A204.1 (cell line): ENCODE results near the gene GALNT17.
"Not testable (repeated sequence)": the region's sequence is repeated elsewhere in the genome, so short reads cannot be mapped to it uniquely, and the experiment has no call there.

Experiments
- FAIRE-seq: peaks from 2 replicates; lab custom pipeline; 2012; peaks lifted over from hg19 to GRCh38; lab: Jason Lieb, UNC

GALNT17 gene

DNA sequence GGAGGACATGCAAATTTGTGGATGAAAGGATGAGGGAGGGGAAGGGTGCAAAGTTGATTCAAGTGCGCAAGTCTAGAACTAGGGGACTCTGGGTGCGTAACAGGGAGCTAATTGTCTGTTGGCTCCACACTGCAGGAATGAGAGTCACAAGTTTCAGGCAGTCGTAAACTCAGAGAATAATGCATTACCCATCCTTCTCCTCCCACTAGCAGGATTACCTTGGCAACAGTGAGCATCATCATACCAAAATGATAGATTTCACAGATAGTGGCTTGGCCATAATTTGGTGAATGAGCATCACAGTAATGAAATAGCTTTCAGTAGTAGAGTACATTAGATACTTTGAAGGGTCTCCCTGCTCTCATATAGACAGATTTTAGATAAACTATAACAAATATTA is 565.5 kb downstream of the GALNT17 start:
- no peak for FAIRE-seq

DNA sequence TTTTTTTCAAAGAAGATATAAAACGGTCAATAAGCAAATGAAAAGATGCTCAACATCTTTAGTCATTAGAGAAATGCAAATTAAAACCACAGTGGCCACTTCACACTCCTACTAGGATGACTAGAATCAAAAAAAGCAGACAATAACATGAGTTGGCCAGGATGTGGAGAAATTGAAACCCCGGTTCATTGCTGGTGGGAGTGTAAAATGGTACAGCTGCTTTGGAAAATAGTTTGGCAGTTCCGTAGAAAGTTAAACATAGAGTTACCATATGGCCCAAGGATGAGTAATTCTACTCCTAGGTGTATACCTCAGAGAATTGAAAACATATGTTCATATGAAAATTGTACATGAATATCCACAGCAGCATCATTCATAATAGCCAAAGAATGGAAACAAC is 573.3 kb downstream of the GALNT17 start:
- no peak for FAIRE-seq

DNA sequence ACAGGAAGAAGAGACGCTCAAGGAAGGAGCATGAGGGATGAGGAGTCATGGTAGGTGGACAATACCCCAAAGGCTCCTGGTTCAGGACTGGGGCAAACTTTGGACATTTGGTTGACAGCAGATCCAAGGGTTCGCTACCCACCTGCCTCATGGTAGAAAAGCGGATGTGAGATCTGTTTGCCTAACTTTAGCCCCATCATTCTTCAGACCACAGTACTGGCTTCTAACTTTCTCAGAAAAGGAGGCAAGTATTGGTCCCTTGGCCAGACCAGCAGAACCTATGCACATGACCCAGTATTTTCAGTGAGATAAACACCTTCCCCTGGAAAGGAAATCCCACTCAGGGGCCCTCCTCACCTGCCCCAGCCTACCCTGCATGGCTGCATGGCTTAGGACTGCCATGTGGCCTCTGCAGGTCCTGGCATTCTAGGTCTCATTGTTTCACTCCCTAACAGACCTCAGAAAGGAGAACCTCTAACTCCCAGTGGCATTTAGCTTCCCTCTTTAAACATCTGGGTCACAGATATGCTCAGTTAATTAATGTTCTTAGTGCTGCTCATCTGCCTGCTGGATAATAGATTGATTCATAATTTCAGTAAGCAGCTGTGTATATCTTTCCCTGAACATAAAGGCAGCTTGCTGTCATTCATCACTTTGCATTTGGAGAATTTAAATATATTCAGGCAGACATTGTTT is 574.1 kb downstream of the GALNT17 start:
- no peak for FAIRE-seq

DNA sequence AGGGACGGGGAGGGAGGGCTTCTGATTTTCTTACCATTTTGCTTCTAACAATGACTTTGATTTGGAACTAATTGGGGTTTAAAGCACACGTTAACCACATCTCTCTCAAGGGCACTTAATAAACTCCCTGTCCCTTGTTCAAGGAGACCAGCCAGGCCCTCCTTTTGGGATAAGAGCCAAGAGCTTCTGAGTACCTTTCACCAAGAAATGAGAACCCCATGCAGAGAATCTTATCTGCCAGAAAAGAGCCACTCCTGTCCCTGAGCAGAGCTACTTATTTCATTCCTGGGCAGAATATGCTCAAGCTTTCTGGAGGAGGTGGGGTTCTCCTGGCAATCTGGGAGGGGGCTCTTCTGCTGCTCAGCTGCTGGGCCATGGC is 574.6 kb downstream of the GALNT17 start:
- FAIRE-seq = no peak

DNA sequence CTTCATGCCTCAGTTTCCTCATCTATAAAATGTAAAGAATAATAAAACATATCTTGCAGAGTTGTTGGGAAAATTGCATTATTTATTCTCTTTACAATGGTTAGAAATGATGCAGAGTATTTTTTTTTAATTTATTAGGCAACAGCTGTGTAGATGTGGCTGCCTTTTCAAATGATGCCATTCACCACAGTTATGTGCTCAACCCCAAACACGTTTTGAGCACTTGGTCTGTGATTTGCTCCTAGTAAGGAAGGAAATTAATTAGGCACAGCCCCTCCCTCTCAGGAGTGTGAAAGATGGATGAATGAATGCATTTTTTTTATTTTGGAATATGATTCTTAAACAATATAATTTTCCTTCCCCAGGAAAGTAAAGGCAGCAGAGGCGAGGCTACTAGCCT is 575.1 kb downstream of the GALNT17 start:
- no peak for FAIRE-seq

DNA sequence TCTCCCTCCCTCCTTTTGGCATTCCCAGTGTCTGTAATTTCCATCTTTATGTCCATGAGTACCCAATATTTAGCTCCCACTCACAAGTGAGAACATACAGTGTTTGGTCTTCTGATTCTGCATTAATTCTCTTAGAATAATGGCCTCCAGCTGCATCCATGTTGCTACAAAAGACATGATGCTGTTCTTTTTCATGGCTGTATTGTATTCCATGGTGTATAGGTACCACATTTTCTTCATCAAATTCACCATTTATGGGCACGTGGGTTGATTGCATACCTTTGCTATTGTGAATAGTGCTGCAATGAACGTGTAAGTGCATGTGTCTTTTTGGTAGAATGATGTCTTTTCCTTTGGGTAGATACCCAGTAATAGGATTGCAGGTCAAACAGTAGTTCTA is 576.8 kb downstream of the GALNT17 start:
- FAIRE-seq = no peak

DNA sequence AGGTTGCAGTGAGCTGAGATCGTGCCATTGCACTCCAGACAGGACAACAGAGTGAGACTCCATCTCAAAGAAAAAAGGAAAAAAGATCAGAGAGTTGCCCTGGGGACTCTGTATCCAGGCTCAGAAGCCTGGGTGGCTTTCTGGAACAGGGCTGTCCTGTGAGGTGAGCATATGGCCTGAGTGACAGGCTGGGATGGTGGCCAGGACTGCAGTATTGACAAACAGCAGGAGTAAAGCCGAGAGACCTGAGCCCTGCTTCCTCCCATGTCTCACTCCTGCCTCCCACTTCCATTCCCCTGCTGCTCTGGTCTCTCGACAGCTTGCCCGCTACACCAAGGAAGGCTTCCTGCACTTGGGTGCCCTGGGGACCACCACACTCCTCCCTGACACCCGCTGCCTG is 578.5 kb downstream of the GALNT17 start:
- no peak for FAIRE-seq

DNA sequence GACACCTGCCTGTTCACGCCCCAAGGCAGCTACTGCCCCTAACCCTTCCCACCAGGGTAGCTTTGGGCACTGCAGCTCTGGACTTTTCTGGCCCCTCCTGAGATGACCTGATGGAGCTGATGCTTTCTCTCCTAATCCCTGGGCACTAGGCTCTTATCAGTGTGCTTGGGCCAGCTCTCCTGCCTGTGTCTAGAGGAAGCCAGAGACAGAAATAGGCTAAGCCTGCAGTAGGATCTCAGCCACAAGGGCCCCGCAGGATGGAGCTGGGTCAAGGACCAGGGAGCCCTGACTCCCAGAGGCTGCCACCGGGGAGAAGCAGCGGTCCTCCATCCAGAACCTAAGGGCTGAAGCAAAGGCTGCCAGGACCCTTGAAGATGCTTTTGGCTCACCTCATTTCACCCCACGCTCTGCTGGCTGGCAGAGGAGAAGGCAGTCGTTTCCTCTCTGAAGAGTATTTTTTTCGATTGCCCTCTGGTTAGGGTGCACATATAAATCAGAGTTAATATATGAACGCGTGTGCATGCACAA is 580.8 kb downstream of the GALNT17 start:
- FAIRE-seq = no peak

DNA sequence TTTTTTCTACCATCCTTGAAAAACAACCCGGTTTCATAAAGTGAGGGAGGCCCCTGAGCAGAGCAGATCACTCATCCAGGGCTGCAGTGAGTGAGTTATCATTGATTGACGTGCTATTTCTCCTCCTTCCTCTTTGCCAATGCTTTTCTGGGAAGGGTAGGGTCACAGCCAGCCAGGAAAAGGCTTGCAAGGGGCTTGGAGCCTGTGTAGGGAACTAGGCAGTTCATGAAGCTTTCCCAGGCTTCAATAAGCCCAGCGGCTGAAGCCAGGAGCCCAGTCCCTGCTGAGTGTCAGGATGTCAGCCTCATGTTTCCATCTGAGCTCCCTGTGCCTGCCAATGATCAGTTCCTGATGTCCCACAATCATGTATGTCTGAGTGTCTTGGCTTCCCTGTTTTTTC is 584.7 kb downstream of the GALNT17 start:
- FAIRE-seq = no peak

DNA sequence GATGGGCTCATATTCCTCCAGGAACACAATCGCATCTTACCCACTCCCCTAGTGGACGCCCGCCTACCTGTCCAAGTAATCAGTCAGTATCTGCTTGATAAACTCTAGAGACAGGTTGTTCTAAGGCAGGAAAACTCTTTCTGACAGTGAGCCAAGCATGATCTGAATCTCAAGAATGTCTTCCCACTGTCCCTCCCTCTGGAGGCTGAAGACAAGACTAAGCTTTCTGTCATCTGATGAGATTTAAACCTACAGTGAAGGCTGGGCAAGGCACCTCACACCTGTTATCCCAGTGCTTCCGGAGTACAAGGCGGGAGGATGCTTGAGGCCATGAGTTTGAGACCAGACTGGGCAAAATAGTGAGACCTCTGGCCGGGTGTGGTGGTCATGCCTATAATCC is 586.6 kb downstream of the GALNT17 start:
- no peak for FAIRE-seq

DNA sequence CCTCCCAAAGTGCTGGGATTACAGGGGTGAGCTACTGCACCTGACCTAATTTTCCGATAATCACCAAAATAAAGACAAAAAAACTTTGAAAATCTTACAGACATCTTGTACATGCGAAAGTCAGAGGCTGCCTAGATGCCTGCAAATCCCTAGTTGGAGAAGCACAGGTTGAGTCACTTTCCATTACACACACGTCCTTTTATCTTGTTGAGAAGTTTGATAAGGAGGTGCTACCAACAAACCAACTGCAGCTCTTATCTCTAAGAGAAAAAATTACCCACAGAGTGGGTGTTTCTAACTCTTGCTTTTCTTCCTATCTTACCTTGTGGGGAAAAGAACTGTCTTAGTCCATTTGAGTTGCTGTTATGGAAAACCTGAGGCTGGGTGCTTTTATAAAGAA is 589.8 kb downstream of the GALNT17 start:
- FAIRE-seq = no peak

DNA sequence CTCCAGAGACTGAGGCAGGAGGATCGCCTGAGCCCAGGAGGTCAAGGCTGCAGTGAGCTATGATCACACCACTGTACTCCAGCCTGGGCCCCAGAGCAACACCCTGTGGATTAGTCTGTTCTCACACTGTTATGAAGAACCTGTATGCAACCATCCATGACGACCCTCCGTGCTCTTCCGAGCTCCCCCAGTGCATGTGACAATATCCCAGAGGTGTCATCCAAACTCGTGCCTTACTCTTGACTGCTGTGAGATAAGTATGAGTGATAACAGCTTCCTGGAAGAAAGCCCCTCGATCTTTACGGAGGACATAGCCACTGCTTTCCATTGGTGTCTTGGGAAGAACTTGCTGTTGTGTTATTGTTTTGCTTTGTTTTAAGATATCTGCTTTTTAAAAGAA is 591.9 kb downstream of the GALNT17 start:
- no peak for FAIRE-seq

DNA sequence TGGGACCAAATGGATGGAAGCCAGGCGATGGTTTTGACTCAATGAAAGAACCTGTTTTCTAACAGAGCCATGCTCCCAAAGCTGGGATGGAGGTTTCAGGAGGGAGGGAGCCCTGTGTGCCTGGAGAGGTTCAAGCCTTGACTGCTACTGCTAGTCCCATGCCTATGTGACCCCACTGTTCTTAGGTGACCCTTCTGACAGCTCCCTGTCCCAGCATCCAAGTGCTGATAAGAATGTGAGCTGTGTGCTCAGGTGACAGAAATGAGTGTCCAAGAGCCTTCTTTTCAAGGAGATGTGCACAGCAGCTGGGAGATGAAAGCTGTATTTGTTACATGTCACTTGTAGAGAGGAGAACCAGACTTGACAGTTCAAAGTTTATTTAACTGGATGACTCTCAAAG is 595.4 kb downstream of the GALNT17 start:
- FAIRE-seq = no peak

DNA sequence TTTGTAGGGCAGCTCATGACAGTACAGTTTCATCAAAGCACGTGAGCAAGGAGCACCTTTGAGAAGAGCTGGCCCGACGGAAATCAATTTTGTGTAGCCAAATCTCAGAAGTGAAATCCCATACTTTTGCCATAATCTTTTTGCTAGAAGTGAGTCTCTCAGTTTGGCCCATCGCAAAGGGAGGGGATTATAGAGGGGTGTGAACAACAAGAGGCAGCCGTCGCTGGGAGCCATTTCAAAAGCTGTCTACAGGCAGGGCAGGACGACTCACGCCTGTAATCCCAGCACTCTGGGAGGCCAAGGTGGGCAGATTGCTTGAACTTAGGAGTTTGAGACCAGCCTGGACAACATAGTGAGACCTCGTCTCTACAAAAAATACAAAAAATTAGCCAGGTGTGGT is 599.8 kb downstream of the GALNT17 start:
- FAIRE-seq = no peak

DNA sequence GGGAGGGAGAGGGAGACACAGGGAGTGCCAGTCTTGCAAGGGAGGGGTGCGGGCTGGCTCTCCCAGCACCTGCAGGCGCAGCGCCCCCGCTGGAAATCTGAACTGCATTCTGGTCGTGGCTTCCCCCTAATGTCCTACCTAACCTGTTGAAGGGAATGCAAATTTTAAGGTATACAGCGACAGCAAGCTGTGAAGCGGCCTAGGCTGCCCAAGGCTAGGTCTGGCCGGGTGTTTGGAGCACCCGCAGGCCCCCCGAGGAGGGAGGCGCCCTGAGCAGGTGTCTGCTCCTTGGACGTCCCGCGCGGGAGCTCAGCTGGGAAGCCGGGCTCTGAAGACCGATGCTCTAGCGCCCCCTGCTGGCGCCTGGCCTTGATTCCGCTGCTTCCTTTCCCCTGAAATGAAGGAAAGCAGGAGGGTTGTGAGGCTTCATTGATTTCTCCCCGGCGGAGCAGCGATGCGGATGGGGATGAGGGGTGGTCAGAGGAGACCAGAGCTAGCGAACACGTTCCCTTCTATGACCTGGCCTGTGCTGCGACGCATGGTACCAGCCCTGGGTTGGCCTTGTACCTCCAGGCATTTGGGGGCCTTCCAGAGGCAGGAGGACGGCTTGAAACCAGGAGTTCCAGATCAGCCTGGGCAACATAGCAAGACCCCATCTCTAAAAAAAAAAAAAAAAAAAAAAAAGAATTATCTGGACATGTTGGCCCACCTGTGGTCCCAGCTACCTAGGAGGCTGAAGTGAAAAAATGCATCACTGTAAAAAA is 601.3 kb downstream of the GALNT17 start:
- no peak for FAIRE-seq

DNA sequence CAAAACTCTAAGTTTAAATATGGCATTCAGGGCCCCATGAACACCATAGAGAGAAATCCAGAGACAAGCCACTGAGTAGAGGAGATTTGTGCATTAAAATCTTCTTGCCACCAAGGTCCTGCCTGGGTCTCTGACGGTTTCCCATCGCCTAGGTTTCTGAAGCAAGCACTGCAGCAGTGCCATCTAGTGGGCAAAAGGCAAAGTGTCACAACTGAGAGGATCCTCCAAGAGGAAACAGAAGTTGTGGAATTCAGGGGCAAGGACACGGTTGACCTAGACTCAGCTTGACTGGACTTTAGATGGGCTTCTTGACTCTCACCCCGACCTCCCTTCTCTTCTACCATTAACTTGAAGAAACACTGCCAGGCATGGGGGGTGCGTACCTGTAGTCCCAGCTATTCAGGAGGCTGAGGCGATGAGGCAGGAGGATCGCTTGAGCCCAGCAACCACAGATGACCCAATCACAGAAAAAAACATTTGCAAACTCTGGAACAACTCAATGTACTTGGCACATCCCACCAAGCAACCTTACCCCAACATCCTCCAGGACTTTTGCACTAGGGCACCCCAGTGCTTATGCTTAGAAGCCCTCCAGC is 604.1 kb downstream of the GALNT17 start:
- FAIRE-seq = peak; percentile 55

DNA sequence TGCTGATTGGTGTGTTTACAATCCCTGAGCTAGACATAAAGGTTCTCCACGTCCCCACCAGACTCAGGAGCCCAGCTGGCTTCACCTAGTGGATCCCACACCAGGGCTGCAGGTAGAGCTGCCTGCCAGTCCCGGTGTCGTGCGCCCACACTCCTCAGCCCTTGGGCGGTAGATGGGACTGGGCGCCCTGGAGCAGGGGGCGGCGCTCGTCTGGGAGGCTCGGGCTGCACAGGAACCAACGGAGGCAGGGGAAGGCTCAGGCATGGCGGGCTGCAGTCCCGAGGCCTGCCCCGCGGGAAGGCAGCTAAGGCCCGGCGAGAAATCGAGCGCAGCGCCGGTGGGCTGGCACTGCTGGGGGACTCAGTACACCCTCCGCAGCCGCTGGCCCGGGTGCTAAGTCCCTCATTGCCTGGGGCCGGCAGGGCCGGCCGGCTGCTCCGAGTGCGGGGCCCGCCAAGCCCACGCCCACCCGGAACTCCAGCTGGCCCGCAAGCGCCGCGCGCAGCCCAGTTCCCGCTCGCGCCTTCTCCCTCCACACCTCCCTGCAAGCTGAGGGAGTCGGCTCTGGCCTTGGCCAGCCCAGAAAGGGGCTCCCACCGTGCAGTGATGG is 606.1 kb downstream of the GALNT17 start:
- not testable (repeated sequence) for FAIRE-seq

DNA sequence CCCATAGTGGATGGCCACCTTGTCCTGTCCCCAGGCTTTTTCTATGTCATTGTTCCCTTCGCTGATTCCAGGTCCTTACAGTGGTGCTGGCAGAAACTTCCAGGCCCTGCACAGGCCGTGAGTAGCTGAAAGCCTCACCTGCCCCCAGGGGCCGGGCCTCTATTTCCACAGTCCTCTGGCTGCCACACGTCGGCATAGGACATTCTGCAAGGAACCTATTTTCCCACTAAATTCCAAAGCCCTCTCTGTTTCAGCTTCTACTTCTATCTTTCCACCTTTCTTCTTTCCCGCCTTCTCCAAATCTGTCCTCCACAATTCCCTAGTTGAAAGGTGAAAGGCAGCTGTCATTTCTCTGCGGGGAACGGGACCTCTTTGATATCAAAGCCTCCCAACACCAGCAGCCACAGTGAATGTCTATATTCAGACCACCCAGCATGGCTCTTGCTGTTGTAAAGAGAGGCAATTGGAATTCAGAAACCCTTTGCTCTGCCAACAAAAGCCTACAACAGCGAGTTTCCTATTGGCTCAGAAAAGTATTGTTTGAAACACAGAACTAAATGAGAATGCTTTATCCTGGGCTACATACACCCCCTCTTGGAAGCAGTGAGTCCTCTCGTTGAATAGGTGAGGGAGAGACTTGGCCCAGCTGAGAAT is 607.7 kb downstream of the GALNT17 start:
- no peak for FAIRE-seq

DNA sequence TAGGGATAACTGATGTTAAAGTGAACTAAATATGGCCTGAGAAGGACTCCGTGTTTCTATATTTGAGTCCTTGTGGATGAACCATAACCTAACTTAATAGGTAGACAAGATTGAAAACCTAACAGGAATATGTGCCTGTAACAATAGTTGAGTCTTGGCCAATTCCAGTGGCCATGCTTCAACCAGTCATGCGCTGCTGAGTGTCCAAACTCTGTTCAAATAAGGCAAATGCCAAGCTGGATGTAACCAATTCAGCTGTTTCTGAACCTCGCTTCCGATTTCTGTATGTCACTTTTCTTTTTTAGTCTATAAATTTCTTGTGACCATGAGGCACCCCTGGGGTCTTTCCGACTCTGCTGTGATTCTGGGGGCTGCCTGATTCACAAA is 608.2 kb downstream of the GALNT17 start:
- FAIRE-seq = no peak

DNA sequence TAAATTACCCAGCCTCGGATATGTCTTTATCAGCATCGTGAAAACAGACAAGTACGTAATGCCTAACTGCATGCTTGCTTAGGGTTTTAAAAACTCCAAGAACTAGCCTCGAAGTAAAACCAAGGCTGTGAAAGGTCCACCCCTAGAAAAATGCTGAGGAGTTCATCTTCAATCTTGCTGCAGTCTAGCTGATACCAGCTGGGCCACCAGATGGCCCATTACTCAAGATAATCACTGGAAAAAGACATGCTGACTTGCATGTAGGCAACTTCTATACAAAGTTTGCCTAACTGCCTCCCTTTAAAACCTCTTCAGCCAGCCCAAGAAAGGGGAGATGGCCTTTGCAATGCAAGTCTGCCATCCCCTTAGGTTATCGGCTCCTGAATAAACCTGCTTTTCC is 614.1 kb downstream of the GALNT17 start:
- FAIRE-seq = no peak

DNA sequence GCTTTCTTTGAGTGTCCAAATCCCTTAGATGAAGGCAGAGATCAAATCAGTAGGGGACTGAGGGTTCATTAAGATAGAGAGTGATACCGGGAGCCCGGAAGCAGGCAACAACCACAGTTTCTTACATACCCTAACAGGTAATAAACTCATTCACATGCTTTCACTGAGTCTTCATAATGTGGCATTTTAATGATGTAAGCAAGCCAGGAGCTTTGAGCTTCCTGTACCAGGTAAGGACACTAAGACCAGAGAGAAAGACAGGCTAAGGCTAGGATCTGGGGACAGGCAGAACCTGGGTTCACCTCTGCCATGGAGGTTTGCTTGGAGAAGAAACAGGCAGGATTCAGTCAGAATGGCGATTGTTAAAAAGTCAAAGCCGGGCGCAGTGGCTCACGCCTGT is 618.3 kb downstream of the GALNT17 start:
- FAIRE-seq = no peak

DNA sequence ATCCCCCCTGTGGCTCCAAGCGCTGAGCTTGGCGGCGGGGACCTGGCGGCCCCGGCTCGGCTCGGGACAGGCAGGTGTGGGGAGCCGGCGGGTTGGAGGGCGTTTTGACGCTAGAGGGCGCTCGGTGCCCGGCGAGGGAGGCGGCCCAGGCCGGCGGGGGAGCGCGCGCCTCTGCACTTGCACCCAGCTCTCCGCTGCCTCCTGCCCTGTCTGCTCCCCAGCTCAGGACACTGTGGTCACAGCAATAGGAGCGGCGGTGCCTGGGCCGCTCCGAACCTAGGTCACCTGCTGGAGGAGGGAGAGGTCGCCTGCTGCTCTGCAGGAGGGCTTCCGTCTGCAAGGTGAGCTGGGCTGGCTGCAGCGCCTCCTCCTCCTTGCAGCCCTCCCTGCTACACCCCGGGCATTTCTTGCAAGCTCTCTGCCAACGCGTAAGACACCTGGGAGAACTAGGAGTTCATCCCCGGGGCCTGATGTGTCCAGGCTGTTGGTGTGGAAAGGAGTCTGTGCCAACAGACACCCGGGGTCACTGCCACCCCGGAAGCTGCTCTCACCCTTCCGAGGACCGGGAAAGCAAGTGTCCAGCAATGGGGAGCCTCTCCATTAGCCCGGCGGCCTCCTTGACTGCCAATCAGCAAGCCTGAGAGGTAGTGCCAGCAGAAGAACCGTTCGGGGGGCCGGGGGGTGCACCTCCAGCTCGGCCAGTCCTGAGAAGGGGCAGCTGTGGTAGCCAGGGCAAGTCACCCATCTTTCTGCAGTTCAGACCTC is 620.4 kb downstream of the GALNT17 start:
- no peak for FAIRE-seq
